ENCODE data around the gene TENM3. TPM values are rescaled to one million over a fixed set of nuclear protein-coding genes. Genes with fewer than 3 reads are reported as not detected.
A peak's percentile ranks its signal among the peaks of the same experiment; 100 is the strongest.

Gene TENM3
- total and polyA plus RNA-seq, 10 of the 15 experiments (the other 5 are each of a cell fraction or from before 2014, with no cell fraction given): 0.01 to 1.7 (median 0.08) TPM; not detected in 2

GRCh38 chr4:182513587-182514291 lies 270.5 kb downstream of the TENM3 start (continued):
- TF ChIP-seq, protein P1, sequence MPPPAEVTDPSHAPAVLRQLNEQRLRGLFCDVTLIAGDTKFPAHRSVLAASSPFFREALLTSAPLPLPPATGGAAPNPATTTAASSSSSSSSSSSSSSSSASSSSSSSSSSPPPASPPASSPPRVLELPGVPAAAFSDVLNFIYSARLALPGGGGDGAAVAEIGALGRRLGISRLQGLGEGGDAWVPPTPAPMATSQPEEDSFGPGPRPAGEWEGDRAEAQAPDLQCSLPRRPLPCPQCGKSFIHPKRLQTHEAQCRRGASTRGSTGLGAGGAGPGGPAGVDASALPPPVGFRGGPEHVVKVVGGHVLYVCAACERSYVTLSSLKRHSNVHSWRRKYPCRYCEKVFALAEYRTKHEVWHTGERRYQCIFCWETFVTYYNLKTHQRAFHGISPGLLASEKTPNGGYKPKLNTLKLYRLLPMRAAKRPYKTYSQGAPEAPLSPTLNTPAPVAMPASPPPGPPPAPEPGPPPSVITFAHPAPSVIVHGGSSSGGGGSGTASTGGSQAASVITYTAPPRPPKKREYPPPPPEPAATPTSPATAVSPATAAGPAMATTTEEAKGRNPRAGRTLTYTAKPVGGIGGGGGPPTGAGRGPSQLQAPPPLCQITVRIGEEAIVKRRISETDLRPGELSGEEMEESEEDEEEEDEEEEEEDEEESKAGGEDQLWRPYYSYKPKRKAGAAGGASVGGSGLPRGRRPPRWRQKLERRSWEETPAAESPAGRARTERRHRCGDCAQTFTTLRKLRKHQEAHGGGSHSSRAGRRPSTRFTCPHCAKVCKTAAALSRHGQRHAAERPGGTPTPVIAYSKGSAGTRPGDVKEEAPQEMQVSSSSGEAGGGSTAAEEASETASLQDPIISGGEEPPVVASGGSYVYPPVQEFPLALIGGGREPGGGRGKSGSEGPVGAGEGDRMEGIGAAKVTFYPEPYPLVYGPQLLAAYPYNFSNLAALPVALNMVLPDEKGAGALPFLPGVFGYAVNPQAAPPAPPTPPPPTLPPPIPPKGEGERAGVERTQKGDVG (CRISPR knock-in tag; IDR thresholded peaks at IDR 0.05): no peak
- TF ChIP-seq RB1 (IDR thresholded peaks at IDR 0.05; ENCODE audit: borderline replicate concordance) (no peak), EED (IDR thresholded peaks at IDR 0.05; ENCODE audit: low read depth) (no peak), TARDBP (IDR thresholded peaks at IDR 0.05; ENCODE audit: borderline replicate concordance) (no peak), TCF7 (IDR thresholded peaks at IDR 0.05; ENCODE audit: borderline replicate concordance) (no peak), RUNX3 (IDR thresholded peaks at IDR 0.05; ENCODE audit: low read length) (no peak; the same call in 1 of the 2 replicates), NR2F1 (conservative IDR thresholded peaks at IDR 0.05) (no peak), SRF (IDR thresholded peaks at IDR 0.05; ENCODE audit: low read depth in 2 of 2, low read length in 2 of 2) (no peak), IKZF2 (IDR thresholded peaks at IDR 0.05) (peak in 1 of 2 experiments; percentile 38; a peak in 1 of 4 replicates), NFYB (IDR thresholded peaks at IDR 0.05; ENCODE audit: insufficient read depth, low read depth, low read length) (no peak), TBL1XR1 (IDR thresholded peaks at IDR 0.05; ENCODE audit: low read depth, low read length) (no peak), SKIL (IDR thresholded peaks at IDR 0.05; ENCODE audit: low read depth, poor library complexity, severe bottlenecking) (no peak)

Data from GM12878 (cell line).